Measurements from ENCODE around the gene TMEM106C. TPM values are rescaled to one million over a fixed set of nuclear protein-coding genes. Genes with fewer than 3 reads are reported as not detected.

The TMEM106C gene
- total and polyA plus RNA-seq, 2 of the 4 experiments (the other 2 are of a cell fraction), result 72.1 to 74.6 TPM

DNA sequence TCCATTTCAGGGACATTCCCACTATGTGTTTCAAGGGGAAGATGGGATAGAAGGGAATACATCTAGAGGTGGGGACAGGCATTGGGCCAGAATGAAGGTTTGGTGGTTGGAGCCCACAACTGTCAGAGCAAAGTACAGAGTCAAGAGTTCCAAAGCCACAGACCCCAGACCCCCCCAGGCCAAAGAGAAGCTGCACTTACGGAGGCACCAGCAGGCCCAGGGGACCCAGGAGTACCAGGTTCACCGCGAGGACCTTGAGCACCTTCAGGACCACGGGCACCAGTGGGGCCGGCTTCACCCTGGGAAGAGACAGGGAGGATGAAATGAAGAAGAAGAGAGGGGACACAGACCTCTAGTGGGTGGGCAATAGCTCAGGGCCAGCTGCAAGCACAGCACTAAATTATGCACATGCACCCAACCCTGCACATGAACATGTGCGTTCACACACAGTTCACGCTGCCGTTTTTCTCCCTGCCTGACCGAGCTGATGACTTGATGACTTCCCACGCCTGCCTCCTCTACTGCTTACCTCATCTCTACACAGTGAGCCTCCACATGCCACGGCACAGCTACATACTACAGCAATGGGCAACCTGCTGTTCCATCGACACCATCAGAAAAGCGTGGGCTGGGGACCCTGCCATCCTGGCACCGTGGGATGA, 24.1 kb downstream of the TMEM106C start:
- no peak overlapping the region for H3K18ac ChIP-seq (ENCODE audit: low read depth, low read length)
- H2AFZ ChIP-seq (replicated peaks; ENCODE audit: low read length, poor library complexity), result peak overlapping the region; percentile 56
- H3K27me3 ChIP-seq (ENCODE audit: control insufficient read depth, insufficient read depth, low read length), result peaks cover 37% of the 10 kb centered on the region
- no peaks in the 10 kb centered on the region; the same call in 1 of the 2 replicates for H3K4me1 ChIP-seq (ENCODE audit: control insufficient read depth, insufficient read depth, low read length)
- peak overlapping the region; percentile 25 for H2AK9ac ChIP-seq (replicated peaks; ENCODE audit: low read depth, low read length, poor library complexity)
- H3K9ac ChIP-seq (ENCODE audit: low read depth, low read length), result no peak overlapping the region
- H3K9me3 ChIP-seq (ENCODE audit: control insufficient read depth, insufficient read depth, low read length), result no peaks in the 10 kb centered on the region
- H2BK5ac ChIP-seq (ENCODE audit: low read depth, low read length, poor library complexity, severe bottlenecking), result no peak overlapping the region
- no peak overlapping the region for H4K91ac ChIP-seq (ENCODE audit: insufficient read depth, low read depth, low read length)
- no peak overlapping the region for H3K4ac ChIP-seq (ENCODE audit: low read depth, low read length)
- H3K36me3 ChIP-seq (ENCODE audit: control insufficient read depth, insufficient read depth, low read length), result no peaks in the 10 kb centered on the region
- H3K27ac ChIP-seq (ENCODE audit: insufficient read depth, low read length), result no peak overlapping the region
- no peaks in the 10 kb centered on the region for H3K79me1 ChIP-seq (ENCODE audit: low read depth in 1 of 2, low read length in 2 of 2)
- ChIA-PET POLR2A (ENCODE audit: unreplicated experiment) (no interaction called here), CTCF (interaction anchor here (0.6 kb wide), 2 partner anchors 25 to 45 kb away, joined by 3 read pairs; no protein-coding TSS in a partner anchor)
- DNase-seq (peak; percentile 43), ATAC-seq (ENCODE audit: low read depth) (peak; percentile 40)
- H4K5ac ChIP-seq (ENCODE audit: low read depth, low read length), result no peak overlapping the region
- no peak overlapping the region for H3K23ac ChIP-seq (ENCODE audit: low read depth, low read length)
- dilution Hi-C loops (cut with HindIII; ENCODE audit: low sequenced_read_pairs, unreplicated experiment), result no loop called here
- no peak overlapping the region for H3K56ac ChIP-seq (ENCODE audit: extremely low read depth, insufficient read depth, low read length)
- H4K8ac ChIP-seq (ENCODE audit: low read depth in 2 of 2, low read length in 2 of 2), result no peak overlapping the region
- H3K4me2 ChIP-seq (ENCODE audit: low read depth, low read length), result no peak overlapping the region
- no TSS peak for BruUV-seq (replicated peaks)
- in situ Hi-C loops (cut with MboI; ENCODE audit: low sequenced_read_pairs), result no loop called here
- intact Hi-C loops (cut with micrococcal nuclease), result no loop called here
- no peak overlapping the region for H2BK120ac ChIP-seq (ENCODE audit: low read depth, low read length)
- H4K20me1 ChIP-seq (ENCODE audit: insufficient read depth, low read length), result no peaks in the 10 kb centered on the region
- no peak overlapping the region for H2BK15ac ChIP-seq (ENCODE audit: low read depth, low read length)
- WGBS, 2 experiments (ENCODE audit: extremely low coverage in 2 of 2, insufficient read length in 1 of 2), result 41% methylated on average over 5 of the region's 14 CpGs; no CpG with 5 or more reads in 1 of the 2 experiments
- H3K4me3 ChIP-seq (ENCODE audit: insufficient read depth, low read depth, low read length), result no peak overlapping the region
- TF ChIP-seq RAD21 (IDR thresholded peaks at IDR 0.05; ENCODE audit: low read length) (no peak), FOS (IDR thresholded peaks at IDR 0.05; ENCODE audit: low read depth, low read length) (no peak), RFX5 (IDR thresholded peaks at IDR 0.05; ENCODE audit: low read depth, low read length) (no peak), USF2 (IDR thresholded peaks at IDR 0.05; ENCODE audit: low read depth, low read length) (no peak)
- TF ChIP-seq, protein P1, sequence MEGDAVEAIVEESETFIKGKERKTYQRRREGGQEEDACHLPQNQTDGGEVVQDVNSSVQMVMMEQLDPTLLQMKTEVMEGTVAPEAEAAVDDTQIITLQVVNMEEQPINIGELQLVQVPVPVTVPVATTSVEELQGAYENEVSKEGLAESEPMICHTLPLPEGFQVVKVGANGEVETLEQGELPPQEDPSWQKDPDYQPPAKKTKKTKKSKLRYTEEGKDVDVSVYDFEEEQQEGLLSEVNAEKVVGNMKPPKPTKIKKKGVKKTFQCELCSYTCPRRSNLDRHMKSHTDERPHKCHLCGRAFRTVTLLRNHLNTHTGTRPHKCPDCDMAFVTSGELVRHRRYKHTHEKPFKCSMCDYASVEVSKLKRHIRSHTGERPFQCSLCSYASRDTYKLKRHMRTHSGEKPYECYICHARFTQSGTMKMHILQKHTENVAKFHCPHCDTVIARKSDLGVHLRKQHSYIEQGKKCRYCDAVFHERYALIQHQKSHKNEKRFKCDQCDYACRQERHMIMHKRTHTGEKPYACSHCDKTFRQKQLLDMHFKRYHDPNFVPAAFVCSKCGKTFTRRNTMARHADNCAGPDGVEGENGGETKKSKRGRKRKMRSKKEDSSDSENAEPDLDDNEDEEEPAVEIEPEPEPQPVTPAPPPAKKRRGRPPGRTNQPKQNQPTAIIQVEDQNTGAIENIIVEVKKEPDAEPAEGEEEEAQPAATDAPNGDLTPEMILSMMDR (conservative IDR thresholded peaks at IDR 0.05; ENCODE audit: low read depth, low read length), result no peak
- no peaks in the 10 kb centered on the region; the same call in 1 of the 2 replicates for H3K9me1 ChIP-seq (ENCODE audit: insufficient read depth, low read length)
- H3K14ac ChIP-seq (replicated peaks; ENCODE audit: low read depth, low read length), result no peak overlapping the region
- no peak overlapping the region for H2AK5ac ChIP-seq (ENCODE audit: low read depth, low read length)
- H2BK20ac ChIP-seq (ENCODE audit: low read depth, low read length), result no peak overlapping the region

Data from IMR-90 (cell line).